GM23338 (cell line): ENCODE measurements around the gene GSDMA. TPM values are rescaled to one million over a fixed set of nuclear protein-coding genes. Genes with fewer than 3 reads are reported as not detected.
"Not testable (repeated sequence)": the region's sequence is repeated elsewhere in the genome, so short reads cannot be mapped to it uniquely, and the experiment has no call there.

Source experiments
- ATAC-seq: fragments of 200-7000 bp; cut with Tn5 transposase; 3 replicates; pipeline ENCODE4 v1.9.1; 2020
- DNase-seq: peaks from one replicate; pipeline ENCODE4 v3.0.0-alpha.2; 2015; ENCODE audit warnings: low spot score
- H2AFZ ChIP-seq: fragments of 200-600 bp; sonication (generic); 2 replicates; pipeline ENCODE4 v1.8.0; 2016; ENCODE audit warnings: antibody characterized with exemption, mild to moderate bottlenecking, moderate library complexity
- H3F3A ChIP-seq: fragments of 200-600 bp; sonication (generic); replicated peaks from 2 replicates; pipeline ENCODE4 v1.8.0; 2017; ENCODE audit warnings: antibody characterized with exemption, mixed run types, low read depth
- H3K27ac ChIP-seq: fragments of 200-600 bp; sonication (generic); 2 replicates; pipeline ENCODE4 v1.6.1; 2016; ENCODE audit warnings: low read depth
- H3K27me3 ChIP-seq: fragments of 200-600 bp; sonication (generic); 2 replicates; pipeline ENCODE4 v1.8.0; 2016; ENCODE audit warnings: mild to moderate bottlenecking, mixed run types, moderate library complexity; ENCODE audit not compliant: insufficient read depth
- H3K36me3 ChIP-seq: fragments of 200-600 bp; sonication (generic); 2 replicates; pipeline ENCODE4 v1.8.0; 2016; ENCODE audit warnings: mild to moderate bottlenecking; ENCODE audit not compliant: insufficient read depth
- H3K4me1 ChIP-seq: fragments of 200-600 bp; sonication (generic); 2 replicates; pipeline ENCODE4 v1.8.0; 2016; ENCODE audit warnings: mild to moderate bottlenecking, moderate library complexity; ENCODE audit not compliant: insufficient read depth
- H3K4me2 ChIP-seq: fragments of 200-600 bp; sonication (generic); 2 replicates; pipeline ENCODE4 v1.7.1; 2017; ENCODE audit warnings: mixed run types
- H3K4me3 ChIP-seq: fragments of 200-600 bp; sonication (generic); 2 replicates; pipeline ENCODE4 v1.6.1; 2016; ENCODE audit warnings: mixed run types
- H3K79me2 ChIP-seq: fragments of 200-600 bp; sonication (generic); replicated peaks from 2 replicates; pipeline ENCODE4 v1.8.0; 2017; ENCODE audit warnings: mild to moderate bottlenecking; ENCODE audit not compliant: insufficient read depth
- H3K9me2 ChIP-seq: fragments of 200-600 bp; sonication (generic); 2 replicates; pipeline ENCODE4 v1.8.0; 2017; ENCODE audit not compliant: insufficient read depth
- H4K20me1 ChIP-seq: fragments of 200-600 bp; sonication (generic); replicated peaks from 2 replicates; pipeline ENCODE4 v1.8.0; 2017; ENCODE audit warnings: mild to moderate bottlenecking; ENCODE audit not compliant: insufficient read depth
- H3K27ac Mint-ChIP-seq: 2 replicates; pipeline ENCODE4 v1.8.0; 2020; ENCODE audit warnings: inconsistent platforms, mild to moderate bottlenecking, moderate library complexity, mixed read lengths
- H3K27me3 Mint-ChIP-seq: 3 replicates; pipeline ENCODE4 v1.8.0; 2022; ENCODE audit warnings: low read depth, mild to moderate bottlenecking, moderate library complexity, mixed read lengths, inconsistent platforms; ENCODE audit not compliant: insufficient read depth, poor library complexity
- H3K36me3 Mint-ChIP-seq: 3 replicates; pipeline ENCODE4 v1.8.0; 2021; ENCODE audit warnings: low read depth, mild to moderate bottlenecking, inconsistent platforms, moderate library complexity, mixed read lengths
- H3K4me1 Mint-ChIP-seq: 3 replicates; pipeline ENCODE4 v1.8.0; 2020; ENCODE audit warnings: mild to moderate bottlenecking, inconsistent platforms, mixed read lengths
- H3K4me3 Mint-ChIP-seq: 3 replicates; pipeline ENCODE4 v1.8.0; 2021; ENCODE audit warnings: moderate library complexity, mild to moderate bottlenecking, inconsistent platforms, mixed read lengths
- H3K9me3 Mint-ChIP-seq: 3 replicates; pipeline ENCODE4 v1.8.0; 2020; ENCODE audit warnings: moderate library complexity, mild to moderate bottlenecking, inconsistent platforms, mixed read lengths
- CREB1 ChIP-seq: fragments of 250-450 bp; sonication (Bioruptor Pico); IDR thresholded peaks from 2 replicates; pipeline ENCODE4 v1.5.0; 2020; ENCODE audit warnings: low read depth, mild to moderate bottlenecking, moderate library complexity
- EZH2 ChIP-seq: fragments of 200-600 bp; sonication (generic); IDR thresholded peaks from one replicate; pipeline ENCODE4 v1.8.0; 2017; ENCODE audit warnings: antibody characterized with exemption, mild to moderate bottlenecking, low read depth; ENCODE audit not compliant: unreplicated experiment
- EZH2phosphoT487 ChIP-seq: fragments of 200-600 bp; sonication (generic); IDR thresholded peaks from one replicate; pipeline ENCODE4 v1.8.1; 2018; ENCODE audit warnings: antibody characterized with exemption; ENCODE audit not compliant: unreplicated experiment
- JUNB ChIP-seq: IDR thresholded peaks from one replicate; pipeline ENCODE4 v1.6.1; 2016; ENCODE audit warnings: antibody characterized with exemption; ENCODE audit not compliant: unreplicated experiment
- NANOG ChIP-seq: IDR thresholded peaks from 2 replicates; pipeline ENCODE4 v1.6.1; 2016; ENCODE audit warnings: antibody characterized with exemption, borderline replicate concordance
- POLR2AphosphoS5 ChIP-seq: IDR thresholded peaks from 2 replicates; pipeline ENCODE4 v1.6.1; 2016; ENCODE audit warnings: antibody characterized with exemption, low read depth
- REST ChIP-seq: IDR thresholded peaks from one replicate; pipeline ENCODE4 v1.6.1; 2018; ENCODE audit warnings: antibody characterized with exemption; ENCODE audit not compliant: unreplicated experiment
- STAT1 ChIP-seq: IDR thresholded peaks from one replicate; pipeline ENCODE4 v1.6.1; 2016; ENCODE audit warnings: antibody characterized with exemption; ENCODE audit not compliant: unreplicated experiment
- ZNF114 ChIP-seq: fragments of 250-450 bp; sonication (Bioruptor Pico); IDR thresholded peaks from 2 replicates; pipeline ENCODE4 v1.5.0; 2020; ENCODE audit warnings: mild to moderate bottlenecking, moderate library complexity
- ZNF331 ChIP-seq: fragments of 250-450 bp; sonication (Bioruptor Pico); IDR thresholded peaks from 2 replicates; pipeline ENCODE4 v1.5.0; 2020; ENCODE audit warnings: low read depth, mild to moderate bottlenecking, moderate library complexity
- ZNF462 ChIP-seq: fragments of 250-450 bp; sonication (Bioruptor Pico); IDR thresholded peaks from 2 replicates; pipeline ENCODE4 v1.5.0; 2020; ENCODE audit warnings: mild to moderate bottlenecking, moderate library complexity
- polyA plus RNA-seq: library from polyadenylated mRNA; unstranded; fragments of >200 nt; fragmentation: Nextera tagmentation; extraction: Ambion mirVana; gene quantifications from 2 replicates; pipeline ENCODE4 v1.2.1, GENCODE V29; 2016
- total RNA-seq: library from RNA; depleted of rRNA; stranded (reverse); fragments of >200 nt; shearing (Covaris generic); gene quantifications from 2 replicates; pipeline ENCODE4 v1.2.3, GENCODE V29; 2014

The GSDMA gene
- total and polyA plus RNA-seq, 2 experiments from 2014 or later = not detected

- Histone ChIP-seq H3F3A (no peaks in the 10 kb centered on the region), H3K4me3 (no peak overlapping the region), H4K20me1 (no peaks in the 10 kb centered on the region), H3K4me2 (no peak overlapping the region), H3K9me2 (no peaks in the 10 kb centered on the region), H2AFZ (no peak overlapping the region), H3K4me1 (no peaks in the 10 kb centered on the region), H3K79me2 (no peaks in the 10 kb centered on the region), H3K36me3 (no peaks in the 10 kb centered on the region), H3K27ac (no peak overlapping the region), H3K27me3 (no peaks in the 10 kb centered on the region)
- DNase-seq = no peak
- no peak overlapping the region for H3K27ac Mint-ChIP-seq
- no peaks in the 10 kb centered on the region for H3K9me3 Mint-ChIP-seq
- no peak overlapping the region for H3K4me3 Mint-ChIP-seq
- no peaks in the 10 kb centered on the region for H3K36me3 Mint-ChIP-seq
- no peaks in the 10 kb centered on the region for H3K27me3 Mint-ChIP-seq
- no peak for ATAC-seq
- no peak for TF ChIP-seq REST
- no peak for TF ChIP-seq EZH2
- TF ChIP-seq ZNF114 = no peak
- TF ChIP-seq NANOG = no peak
- TF ChIP-seq CREB1 = no peak
- no peak for TF ChIP-seq JUNB
- no peak for TF ChIP-seq ZNF462
- TF ChIP-seq ZNF331 = no peak
- TF ChIP-seq EZH2phosphoT487 = no peak
- TF ChIP-seq STAT1 = no peak
- TF ChIP-seq POLR2AphosphoS5 = no peak
- no peaks in the 10 kb centered on the region; the same call in 2 of the 3 replicates for H3K4me1 Mint-ChIP-seq
Measured at GRCh38 chr17:40005520-40005919, 42.7 kb downstream of the GSDMA start.

DNA sequence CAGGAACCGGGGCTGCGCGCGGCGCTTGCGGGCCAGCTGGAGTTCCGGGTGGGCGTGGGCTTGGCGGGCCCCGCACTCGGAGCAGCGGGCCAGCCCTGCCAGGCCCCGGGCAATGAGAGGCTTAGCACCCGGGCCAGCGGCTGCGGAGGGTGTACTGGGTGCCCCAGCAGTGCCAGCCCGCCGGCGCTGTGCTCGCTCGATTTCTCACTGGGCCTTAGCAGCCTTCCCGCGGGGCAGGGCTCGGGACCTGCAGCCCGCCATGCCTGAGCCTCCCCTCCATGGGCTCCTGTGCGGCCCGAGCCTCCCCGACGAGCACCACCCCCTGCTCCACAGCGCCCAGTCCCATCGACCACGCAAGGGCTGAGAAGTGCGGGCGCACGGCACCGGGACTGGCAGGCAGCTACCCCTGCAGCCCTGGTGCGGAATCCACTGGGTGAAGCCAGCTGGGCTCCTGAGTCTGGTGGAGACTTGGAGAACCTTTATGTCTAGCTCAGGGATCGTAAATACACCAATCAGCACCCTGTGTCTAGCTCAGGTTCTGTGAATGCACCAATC, 48.2 kb downstream of the GSDMA start:
- H3K79me2 ChIP-seq, H3F3A ChIP-seq, H3K36me3 Mint-ChIP-seq, H3K9me3 Mint-ChIP-seq, H2AFZ ChIP-seq, H3K9me2 ChIP-seq, H3K4me3 ChIP-seq, H3K27ac Mint-ChIP-seq, H3K4me1 ChIP-seq, H3K27me3 ChIP-seq, H3K36me3 ChIP-seq, H4K20me1 ChIP-seq, H3K27ac ChIP-seq, ATAC-seq, H3K4me2 ChIP-seq, H3K4me3 Mint-ChIP-seq, DNase-seq: not testable (repeated sequence)
- Mint-ChIP-seq H3K27me3 (peaks cover 17% of the 10 kb centered on the region), H3K4me1 (peaks cover 14% of the 10 kb centered on the region)
